NT2/D1 (cell line): ENCODE results near the gene TMEM114.

Source experiments
- SUZ12 ChIP-seq: IDR thresholded peaks from 2 replicates; pipeline ENCODE4 v1.6.1; 2011; ENCODE audit not compliant: insufficient read length, insufficient read depth; ENCODE audit errors: extremely low read depth
- YY1 ChIP-seq: IDR thresholded peaks from 2 replicates; pipeline ENCODE4 v1.6.1; 2011; ENCODE audit not compliant: insufficient read length, insufficient read depth
- ZNF274 ChIP-seq: IDR thresholded peaks from 2 replicates; pipeline ENCODE4 v1.6.1; 2011; ENCODE audit warnings: mild to moderate bottlenecking, low read depth, low read length

GRCh38 chr16:8585857-8586256 lies 4.5 kb downstream of the TMEM114 start:
- TF ChIP-seq ZNF274 (no peak), YY1 (no peak), SUZ12 (no peak)
